ENCODE measurements around the gene DGKA.
A peak's percentile ranks its signal among the peaks of the same experiment; 100 is the strongest.
"Not testable (repeated sequence)": the region's sequence is repeated elsewhere in the genome, so short reads cannot be mapped to it uniquely, and the experiment has no call there.

Gene DGKA

GRCh38 chr12:55969356-55969755 is 38.4 kb downstream of the DGKA start:
- DNase-seq (ENCODE audit: low read depth) = no peak

GRCh38 chr12:55970775-55971174 is 39.8 kb downstream of the DGKA start:
- no peak for DNase-seq (ENCODE audit: low read depth)

DNA sequence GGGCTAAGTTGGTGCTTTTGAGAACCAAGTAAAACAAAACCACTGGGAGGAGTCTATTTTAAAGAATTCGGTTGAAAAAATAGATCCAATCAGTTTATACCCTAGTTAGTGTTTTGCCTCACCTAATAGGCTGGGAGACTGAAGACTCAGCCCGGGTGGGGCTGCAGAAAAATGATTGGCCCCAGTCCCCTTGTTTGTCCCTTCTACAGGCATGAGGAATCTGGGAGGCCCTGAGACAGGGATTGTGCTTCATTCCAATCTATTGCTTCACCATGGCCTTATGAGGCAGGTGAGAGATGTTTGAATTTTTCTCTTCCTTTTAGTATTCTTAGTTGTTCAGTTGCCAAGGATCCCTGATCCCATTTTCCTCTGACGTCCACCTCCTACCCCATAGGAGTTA is 41.1 kb downstream of the DGKA start:
- no peak for DNase-seq (ENCODE audit: low read depth)

DNA sequence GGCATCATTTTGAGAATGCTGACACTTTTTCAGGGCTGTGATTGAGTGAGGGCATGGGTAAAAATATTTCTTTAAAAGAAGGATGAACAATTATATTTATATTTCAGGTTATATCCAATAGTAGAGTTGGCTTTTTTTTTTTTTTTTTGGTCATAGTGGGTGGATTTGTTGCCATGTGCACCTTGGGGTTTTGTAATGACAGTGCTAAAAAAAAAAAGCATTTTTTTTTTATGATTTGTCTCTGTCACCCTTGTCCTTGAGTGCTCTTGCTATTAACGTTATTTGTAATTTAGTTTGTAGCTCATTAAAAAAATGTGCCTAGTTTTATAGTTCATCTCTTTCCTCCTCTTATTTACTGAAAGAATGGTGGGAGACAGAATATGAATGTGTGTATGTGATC is 41.5 kb downstream of the DGKA start:
- no peak for DNase-seq (ENCODE audit: low read depth)

DNA sequence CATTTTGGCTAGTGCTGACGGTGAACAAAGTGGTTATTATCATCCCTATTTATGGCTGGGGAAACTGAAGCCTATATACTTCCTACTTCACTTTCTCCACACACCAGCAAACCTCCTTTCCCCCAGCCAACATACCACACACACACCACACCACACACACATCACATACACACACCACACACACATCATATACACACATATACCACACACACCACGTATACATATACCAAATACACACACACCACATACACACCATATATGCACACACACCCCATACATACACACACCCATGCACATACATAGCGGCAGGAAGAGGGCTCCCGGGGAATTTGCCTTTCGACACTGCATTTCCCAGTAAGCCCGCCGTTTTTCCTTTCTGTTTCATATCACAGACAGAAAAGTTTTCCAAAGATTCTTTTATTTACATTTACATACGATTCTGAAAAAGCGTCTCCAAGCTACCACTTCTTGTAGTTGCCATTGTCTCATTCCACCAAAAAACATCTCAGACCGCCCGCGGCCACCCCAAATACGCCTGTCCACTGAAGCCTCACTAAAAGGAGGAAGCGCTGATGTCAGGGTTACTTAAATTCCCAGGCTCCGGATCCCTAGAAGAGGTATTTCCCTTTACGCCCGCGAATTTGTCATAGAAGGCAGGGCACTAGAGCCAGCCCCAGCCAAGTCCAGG is 42.1 kb downstream of the DGKA start:
- no peak for DNase-seq (ENCODE audit: low read depth)

DNA sequence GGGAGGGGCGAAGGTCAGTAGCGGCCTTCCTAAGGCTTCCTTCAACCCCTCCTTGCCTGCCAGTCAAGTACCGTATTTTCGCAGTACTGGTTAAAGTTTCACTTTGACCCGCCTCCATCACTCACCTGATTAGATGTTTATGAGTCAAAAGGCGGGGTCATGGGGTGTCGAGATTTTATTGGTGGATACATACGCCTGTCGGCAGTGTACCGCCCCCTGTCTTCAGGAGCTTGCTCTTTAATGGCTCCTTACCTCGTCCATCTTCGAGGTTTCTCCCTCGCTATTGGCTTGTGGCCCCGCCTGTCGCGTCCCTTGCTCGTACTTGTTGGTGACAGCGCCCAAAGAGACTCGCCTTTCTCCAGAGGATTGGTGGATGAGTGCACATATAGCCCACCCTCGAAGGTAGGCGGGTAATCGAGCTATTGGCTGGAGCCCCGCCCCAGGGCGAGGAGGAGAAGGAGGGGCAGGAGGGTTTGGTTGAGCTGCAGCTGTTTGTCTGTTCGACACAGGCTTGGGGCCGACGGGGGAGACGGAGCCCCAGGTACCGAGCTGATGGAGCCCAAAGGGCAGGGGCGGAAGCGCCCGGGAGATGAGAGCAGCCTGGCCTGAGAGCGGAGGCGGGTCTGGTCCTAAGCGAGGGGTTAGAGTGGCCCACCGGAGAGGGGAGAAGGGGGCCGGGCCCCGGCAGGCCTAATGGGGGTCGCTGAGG is 42.8 kb downstream of the DGKA start, which contains the start of gene RAB5B:
RAB5B (plus strand) TSS at position 480 of the 709 bp plus-strand sequence. CDS start 12,883 bp downstream, outside the sequence.
- DNase-seq (ENCODE audit: low read depth) = peak; percentile 97

GRCh38 chr12:55974308-55974730 is 43.4 kb downstream of the DGKA start:
- DNase-seq (ENCODE audit: low read depth) = no peak

DNA sequence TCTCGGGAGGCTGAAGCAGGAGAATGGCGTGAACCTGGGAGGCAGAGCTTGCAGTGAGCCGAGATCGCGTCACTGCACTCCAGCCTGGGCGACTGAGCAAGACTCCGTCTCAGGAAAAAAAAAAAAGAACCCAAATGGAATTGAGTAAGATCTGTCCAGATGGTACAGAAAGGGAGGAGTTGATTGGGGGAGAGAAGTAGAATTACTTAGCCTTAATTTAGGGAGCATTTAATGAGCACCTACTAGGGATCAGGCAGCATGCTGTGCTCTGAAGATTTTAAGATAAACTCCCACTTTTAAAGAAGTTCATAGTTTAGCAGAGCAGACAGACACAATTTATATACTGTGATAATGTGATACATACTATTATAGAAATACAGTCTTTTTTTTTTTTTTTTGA is 47.4 kb downstream of the DGKA start:
- DNase-seq (ENCODE audit: low read depth) = no peak

DNA sequence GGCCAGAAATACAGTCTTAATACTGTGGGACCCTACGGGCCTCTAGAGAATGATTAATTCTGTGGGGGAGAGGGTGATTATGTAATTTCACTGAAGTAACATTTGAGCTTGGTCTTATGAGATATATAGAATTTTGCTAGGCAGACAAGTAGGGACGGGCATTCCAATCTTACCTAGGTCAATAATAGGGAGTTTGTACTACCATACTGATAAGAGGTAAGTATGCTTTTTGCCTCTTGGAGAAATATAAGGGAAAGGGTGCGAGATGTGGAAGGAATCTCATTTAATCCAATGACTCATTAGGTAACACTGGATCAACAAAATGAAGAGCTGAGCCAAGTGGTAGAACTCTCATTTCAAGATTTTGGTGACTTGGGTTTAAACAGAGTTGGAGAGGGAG is 48.1 kb downstream of the DGKA start:
- DNase-seq (ENCODE audit: low read depth) = no peak

DNA sequence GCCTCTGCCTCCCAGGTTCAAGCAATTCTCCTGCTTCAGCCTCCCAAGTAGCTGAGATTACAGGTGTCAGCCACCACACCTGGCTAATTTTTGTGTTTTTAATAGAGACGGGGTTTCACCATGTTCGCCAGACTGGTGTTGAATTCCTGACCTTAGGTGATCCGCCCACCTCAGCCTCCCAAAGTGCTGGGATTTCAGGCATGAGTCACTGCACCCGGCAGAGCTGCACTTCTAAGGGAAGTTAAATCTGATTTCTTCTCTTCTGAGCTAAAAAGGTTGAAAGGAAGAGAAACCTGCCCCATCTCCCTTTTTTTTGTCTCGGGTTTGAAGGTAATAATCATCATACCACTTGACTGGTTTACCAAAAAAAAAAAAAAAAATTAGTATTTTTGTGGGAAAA is 50.9 kb downstream of the DGKA start:
- not testable (repeated sequence) for DNase-seq (ENCODE audit: low read depth)

GRCh38 chr12:55982319-55982936 is 51.5 kb downstream of the DGKA start:
- DNase-seq (ENCODE audit: low read depth) = no peak

- DNase-seq (ENCODE audit: low read depth) = no peak
Observed at GRCh38 chr12:55983232-55983842, 52.4 kb downstream of the DGKA start.

DNA sequence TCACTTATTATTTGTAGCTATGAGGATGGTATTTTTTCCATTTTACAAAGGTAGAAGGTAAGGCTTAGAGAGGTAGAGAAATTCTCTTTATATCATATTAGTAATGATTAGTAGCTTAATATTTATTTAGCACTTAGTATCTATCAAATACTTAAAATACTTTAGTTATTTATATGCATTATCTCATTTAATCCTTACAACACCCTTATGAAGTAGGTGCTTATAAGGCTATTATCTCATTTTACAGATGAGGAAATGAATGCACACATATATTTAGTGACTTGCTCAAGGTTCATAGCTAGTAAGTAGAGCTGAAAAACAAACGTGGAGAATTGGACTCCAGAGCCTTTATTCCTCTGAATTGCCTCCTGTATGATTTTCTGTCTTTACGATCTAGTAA is 53.9 kb downstream of the DGKA start:
- no peak for DNase-seq (ENCODE audit: low read depth)

DNA sequence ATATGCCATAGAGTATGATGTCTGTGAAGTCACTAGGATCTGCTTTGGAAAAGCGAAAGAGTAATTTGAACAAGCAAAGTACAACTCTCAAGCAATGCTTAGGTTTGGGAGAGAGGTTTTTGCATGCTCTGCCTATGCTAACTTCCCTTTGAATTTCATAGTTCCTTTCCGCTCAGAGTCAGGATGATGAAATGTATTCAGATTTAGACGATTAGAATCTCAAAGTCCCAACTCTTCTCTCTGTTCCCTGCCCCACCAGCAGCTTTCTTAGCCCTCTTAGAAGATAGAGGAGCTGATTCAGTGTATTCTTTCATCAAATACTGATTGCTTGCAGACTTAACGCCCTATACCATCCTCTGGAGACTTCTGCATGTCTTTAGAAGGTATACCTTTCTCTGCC is 54.4 kb downstream of the DGKA start:
- DNase-seq (ENCODE audit: low read depth) = no peak

GRCh38 chr12:55985976-55986375 is 55.0 kb downstream of the DGKA start:
- DNase-seq (ENCODE audit: low read depth) = not testable (repeated sequence)

DNA sequence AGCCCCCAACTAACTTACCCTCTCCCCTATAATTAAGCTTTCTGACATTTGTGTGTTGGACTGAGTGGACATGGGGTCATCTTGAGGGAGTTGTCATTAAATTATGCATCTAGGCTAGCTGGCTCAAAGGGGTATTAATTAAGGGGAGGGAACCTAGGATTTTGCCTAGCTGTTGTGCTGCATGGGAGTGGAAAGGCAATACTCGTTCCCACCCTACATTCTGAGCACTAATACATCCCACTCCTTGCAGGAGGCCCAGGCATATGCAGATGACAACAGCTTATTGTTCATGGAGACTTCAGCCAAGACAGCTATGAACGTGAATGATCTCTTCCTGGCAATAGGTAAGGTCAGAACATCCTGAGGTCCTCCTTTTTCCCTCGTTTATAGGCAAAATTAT is 60.1 kb downstream of the DGKA start:
- no peak for DNase-seq (ENCODE audit: low read depth)

DNA sequence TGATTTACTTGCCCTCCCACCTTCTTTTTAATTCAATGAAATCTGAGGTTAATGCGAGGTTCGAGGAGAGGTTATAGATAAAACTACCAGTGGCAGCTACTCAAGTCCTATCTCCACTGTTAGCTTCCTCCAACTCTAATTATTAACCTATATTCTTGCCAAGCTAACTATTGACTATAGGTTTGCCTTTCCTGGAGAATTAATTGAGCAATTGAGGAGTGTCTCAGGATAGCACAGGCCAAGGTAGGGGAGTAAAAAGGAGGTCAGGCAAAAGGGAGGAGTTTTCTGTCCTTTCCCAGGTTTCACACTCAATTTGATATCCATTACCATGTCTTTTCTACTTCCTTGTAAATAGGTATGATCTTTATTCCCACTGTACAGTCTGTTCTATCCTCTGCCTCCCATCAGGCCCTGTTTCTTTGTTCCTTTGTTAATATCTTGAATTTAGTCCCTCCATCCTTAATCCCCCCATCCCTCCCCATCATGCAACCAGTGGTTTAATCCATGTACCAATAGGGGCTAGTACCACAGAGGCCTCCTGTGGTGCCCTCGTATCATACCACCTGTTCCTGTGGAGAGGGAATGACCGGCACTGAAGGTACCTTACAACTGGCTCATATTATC is 62.4 kb downstream of the DGKA start:
- DNase-seq (ENCODE audit: low read depth) = no peak

- DNase-seq (ENCODE audit: low read depth) = no peak
Observed at GRCh38 chr12:55995366-55995765, 64.4 kb downstream of the DGKA start.

GRCh38 chr12:55996201-55996714 is 65.3 kb downstream of the DGKA start:
- peak; percentile 53 for DNase-seq (ENCODE audit: low read depth)

GRCh38 chr12:55996715-55997534 is 66.0 kb downstream of the DGKA start, which contains the start of gene SUOX:
TSS of gene SUOX (plus strand) at chr12:55997276. CDS start at chr12:56002222, 4,946 bp downstream.
- no peak for DNase-seq (ENCODE audit: low read depth)

GRCh38 chr12:55997535-55997859 is 66.5 kb downstream of the DGKA start:
- no peak for DNase-seq (ENCODE audit: low read depth)

All from activated gamma-delta T cell treated with anti-CD3 and anti-CD28 coated beads, Interleukin-2, amount 50 U/mL, for 16 hours (primary cell).